Fibroblast of villous mesenchyme (primary cell): ENCODE data around the gene TCERG1L. TPM values are rescaled to one million over a fixed set of nuclear protein-coding genes. Genes with fewer than 3 reads are reported as not detected.
"Not testable (repeated sequence)": the region's sequence is repeated elsewhere in the genome, so short reads cannot be mapped to it uniquely, and the experiment has no call there.

ENCODE experiments used
- DNase-seq: peaks from one replicate; pipeline ENCODE4 v3.0.0-alpha.2; 2010; ENCODE audit warnings: low read depth
- H3K4me3 ChIP-seq: 2 replicates; pipeline ENCODE4 v1.5.1; 2011; ENCODE audit warnings: low read depth, mild to moderate bottlenecking, low read length
- CTCF ChIP-seq: IDR thresholded peaks from 2 replicates; pipeline ENCODE4 v1.5.1; 2012; ENCODE audit warnings: low read depth, mild to moderate bottlenecking, low read length; ENCODE audit not compliant: insufficient read depth
- total RNA-seq: library from RNA; depleted of rRNA; stranded (reverse); fragments of >200 nt; gene quantifications from 2 replicates; pipeline ENCODE4 v1.2.3, GENCODE V29; 2012

The TCERG1L gene
- total RNA-seq, 1 donor: not detected

GRCh38 chr10:131332821-131333220, 21.3 kb upstream of the TCERG1L start:
- H3K4me3 ChIP-seq: no peak overlapping the region
- no peak for DNase-seq
- TF ChIP-seq CTCF: no peak

- H3K4me3 ChIP-seq: no peak overlapping the region
- no peak for DNase-seq
- TF ChIP-seq CTCF: no peak
Observed at GRCh38 chr10:131323880-131324279, 12.4 kb upstream of the TCERG1L start.

GRCh38 chr10:131323025-131323424, 11.5 kb upstream of the TCERG1L start:
- TF ChIP-seq CTCF: no peak
- H3K4me3 ChIP-seq: no peak overlapping the region
- no peak for DNase-seq

- H3K4me3 ChIP-seq, DNase-seq: not testable (repeated sequence)
Observed at GRCh38 chr10:131322575-131322974, 11.1 kb upstream of the TCERG1L start.

GRCh38 chr10:131320860-131321604, 9.5 kb upstream of the TCERG1L start:
- no peak for DNase-seq
- TF ChIP-seq CTCF: no peak
- H3K4me3 ChIP-seq: no peak overlapping the region

GRCh38 chr10:131318814-131319213, 7.3 kb upstream of the TCERG1L start:
- DNase-seq: no peak
- no peak for TF ChIP-seq CTCF
- no peak overlapping the region for H3K4me3 ChIP-seq

- H3K4me3 ChIP-seq: no peak overlapping the region
- no peak for TF ChIP-seq CTCF
- DNase-seq: no peak
Observed at GRCh38 chr10:131318291-131318690, 6.8 kb upstream of the TCERG1L start.
